Dendritic cell treated with granulocyte-macrophage colony-stimulating factor and Interleukin-4, amounts not matched to agents 40 ng/mL and 50 ng/mL, for 4 days (primary cell): Measurements from ENCODE around the gene PIAS1.
"Not testable (repeated sequence)": the region's sequence is repeated elsewhere in the genome, so short reads cannot be mapped to it uniquely, and the experiment has no call there.

Experiments used
- H3K27ac Mint-ChIP-seq: one replicate; pipeline ENCODE4 v1.8.0; 2022; ENCODE audit warnings: mild to moderate bottlenecking, mixed read lengths
- H3K27me3 Mint-ChIP-seq: one replicate; pipeline ENCODE4 v1.8.0; 2022; ENCODE audit warnings: mild to moderate bottlenecking, mixed read lengths
- H3K36me3 Mint-ChIP-seq: one replicate; pipeline ENCODE4 v1.8.0; 2022; ENCODE audit warnings: low read depth, mixed read lengths
- H3K4me1 Mint-ChIP-seq: one replicate; pipeline ENCODE4 v1.8.0; 2022; ENCODE audit warnings: low read depth, mixed read lengths
- H3K4me3 Mint-ChIP-seq: one replicate; pipeline ENCODE4 v1.8.0; 2022; ENCODE audit warnings: mild to moderate bottlenecking, moderate library complexity, mixed read lengths
- H3K9me3 Mint-ChIP-seq: one replicate; pipeline ENCODE4 v1.8.0; 2022; ENCODE audit warnings: mixed read lengths
- intact Hi-C: fragments of 100-400 bp; cut with micrococcal nuclease; formaldehyde crosslinking; loops from one replicate; pipeline ENCODE4 v1.15.0; 2022

Gene PIAS1

GRCh38 chr15:68045289-68046265, 8.5 kb upstream of the PIAS1 start:
- intact Hi-C loops, result no loop called here
- Mint-ChIP-seq H3K4me3 (no peak overlapping the region), H3K4me1 (no peaks in the 10 kb centered on the region), H3K36me3 (peaks cover 6% of the 10 kb centered on the region), H3K9me3 (peaks cover 12% of the 10 kb centered on the region), H3K27ac (no peak overlapping the region), H3K27me3 (no peaks in the 10 kb centered on the region)

GRCh38 chr15:68047826-68048225, 6.3 kb upstream of the PIAS1 start:
- Mint-ChIP-seq H3K36me3 (peaks cover 6% of the 10 kb centered on the region), H3K27me3 (no peaks in the 10 kb centered on the region), H3K27ac (no peak overlapping the region), H3K4me3 (no peak overlapping the region), H3K4me1 (no peaks in the 10 kb centered on the region), H3K9me3 (peaks cover 10% of the 10 kb centered on the region)
- intact Hi-C loops, result no loop called here

DNA sequence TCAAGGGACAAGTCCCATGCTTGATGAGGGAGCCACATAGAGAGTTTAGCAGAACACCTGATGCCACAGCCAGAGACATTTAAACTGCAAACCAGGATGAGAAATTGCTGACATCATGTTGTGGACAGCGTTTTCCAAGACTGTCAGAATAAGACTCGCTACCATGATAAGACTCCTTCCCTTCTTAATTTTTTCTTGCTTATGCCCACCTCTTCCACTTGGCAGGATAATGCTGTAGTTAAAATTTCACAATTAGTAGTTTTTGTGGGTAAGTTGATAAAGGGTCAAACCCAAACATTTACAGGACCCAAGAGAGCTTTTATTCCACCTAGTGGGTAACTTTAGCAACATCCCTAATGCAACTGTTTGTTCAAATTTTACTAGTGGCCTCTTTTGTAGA, 3.0 kb upstream of the PIAS1 start:
- H3K36me3 Mint-ChIP-seq, result peaks cover 25% of the 10 kb centered on the region
- no peaks in the 10 kb centered on the region for H3K27me3 Mint-ChIP-seq
- H3K4me3 Mint-ChIP-seq, result no peak overlapping the region

DNA sequence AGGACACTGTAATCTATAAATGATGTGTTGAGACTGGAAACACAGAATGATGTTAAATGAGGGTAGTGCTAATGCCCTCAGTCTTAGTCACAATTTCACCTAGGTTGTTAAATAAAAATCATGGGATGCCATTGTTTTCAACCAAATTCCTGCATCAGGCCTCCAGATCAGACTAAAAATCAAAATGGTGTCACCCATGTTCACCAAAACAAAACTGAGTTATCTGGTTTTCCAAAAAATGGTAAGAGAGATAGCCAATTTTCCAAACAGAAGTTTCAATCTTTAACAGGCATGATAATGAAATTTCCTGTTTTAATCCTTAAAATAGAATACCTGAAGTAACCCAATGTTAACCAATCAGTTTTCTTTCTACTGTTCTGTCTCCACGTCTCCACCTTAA, 2.2 kb upstream of the PIAS1 start:
- Mint-ChIP-seq H3K9me3 (peaks cover under 1% of the 10 kb centered on the region), H3K36me3 (peaks cover 26% of the 10 kb centered on the region), H3K4me1 (peaks cover 19% of the 10 kb centered on the region), H3K27ac (no peak overlapping the region), H3K4me3 (no peak overlapping the region), H3K27me3 (no peaks in the 10 kb centered on the region)
- intact Hi-C loops, result loop anchor here (5.0 kb wide), 3 partner anchors 45 to 190 kb away; no protein-coding TSS in a partner anchor

More for the DNA sequence above, 3.0 kb upstream of the PIAS1 start:
- Mint-ChIP-seq H3K9me3 (peaks cover 9% of the 10 kb centered on the region), H3K27ac (no peak overlapping the region), H3K4me1 (peaks cover 11% of the 10 kb centered on the region)
- intact Hi-C loops, result loop anchor here (5.0 kb wide), 3 partner anchors 44 to 189 kb away; no protein-coding TSS in a partner anchor

DNA sequence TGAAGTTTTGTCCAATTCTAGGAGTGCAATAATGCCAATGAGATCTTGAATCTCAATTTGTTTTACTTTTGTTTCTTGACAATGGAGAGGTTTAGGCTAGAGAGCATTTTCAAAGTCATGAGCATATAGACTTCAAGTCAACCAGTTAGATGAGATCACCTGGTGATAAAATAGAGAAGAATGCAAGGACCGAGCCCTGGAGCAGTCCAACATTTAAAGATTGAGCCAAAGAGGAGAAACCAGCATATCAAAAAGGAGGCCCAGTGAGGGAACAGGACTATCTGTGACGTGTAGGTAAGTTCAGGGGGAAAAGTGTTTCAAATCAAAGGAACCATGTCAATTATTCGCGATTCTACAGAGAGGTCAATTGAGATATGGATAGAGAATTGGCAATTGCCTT, 1.7 kb upstream of the PIAS1 start:
- Mint-ChIP-seq H3K27me3 (no peaks in the 10 kb centered on the region), H3K4me3 (no peak overlapping the region), H3K36me3 (peaks cover 26% of the 10 kb centered on the region), H3K27ac (no peak overlapping the region), H3K9me3 (no peaks in the 10 kb centered on the region), H3K4me1 (peaks cover 24% of the 10 kb centered on the region)
- intact Hi-C loops, result loop anchor here (5.0 kb wide), 3 partner anchors 45 to 190 kb away; no protein-coding TSS in a partner anchor

DNA sequence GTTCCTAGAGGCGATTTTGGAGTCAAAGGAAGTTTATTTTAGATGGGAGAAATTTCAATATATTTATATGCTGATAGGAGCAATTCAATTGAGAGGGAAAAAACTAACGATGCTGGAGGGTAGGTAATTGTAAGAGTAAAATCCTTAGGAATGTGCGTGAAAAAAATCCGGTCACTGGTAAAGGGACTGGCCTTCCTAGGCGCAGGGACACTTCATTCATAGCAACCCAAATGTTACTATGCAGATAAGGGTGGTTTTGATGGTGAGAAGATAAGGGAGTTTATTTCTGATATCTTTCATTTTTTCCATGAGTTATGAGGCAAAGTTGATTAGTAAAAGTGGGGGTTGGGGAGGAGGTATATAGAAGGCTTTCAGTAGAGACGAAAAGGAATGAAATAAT, 1.1 kb upstream of the PIAS1 start:
- Mint-ChIP-seq H3K4me3 (no peak overlapping the region), H3K27ac (no peak overlapping the region), H3K36me3 (peaks cover 26% of the 10 kb centered on the region), H3K9me3 (no peaks in the 10 kb centered on the region), H3K4me1 (peaks cover 30% of the 10 kb centered on the region), H3K27me3 (no peaks in the 10 kb centered on the region)
- intact Hi-C loops, result loop anchor here (5.0 kb wide), 3 partner anchors 46 to 191 kb away; no protein-coding TSS in a partner anchor

DNA sequence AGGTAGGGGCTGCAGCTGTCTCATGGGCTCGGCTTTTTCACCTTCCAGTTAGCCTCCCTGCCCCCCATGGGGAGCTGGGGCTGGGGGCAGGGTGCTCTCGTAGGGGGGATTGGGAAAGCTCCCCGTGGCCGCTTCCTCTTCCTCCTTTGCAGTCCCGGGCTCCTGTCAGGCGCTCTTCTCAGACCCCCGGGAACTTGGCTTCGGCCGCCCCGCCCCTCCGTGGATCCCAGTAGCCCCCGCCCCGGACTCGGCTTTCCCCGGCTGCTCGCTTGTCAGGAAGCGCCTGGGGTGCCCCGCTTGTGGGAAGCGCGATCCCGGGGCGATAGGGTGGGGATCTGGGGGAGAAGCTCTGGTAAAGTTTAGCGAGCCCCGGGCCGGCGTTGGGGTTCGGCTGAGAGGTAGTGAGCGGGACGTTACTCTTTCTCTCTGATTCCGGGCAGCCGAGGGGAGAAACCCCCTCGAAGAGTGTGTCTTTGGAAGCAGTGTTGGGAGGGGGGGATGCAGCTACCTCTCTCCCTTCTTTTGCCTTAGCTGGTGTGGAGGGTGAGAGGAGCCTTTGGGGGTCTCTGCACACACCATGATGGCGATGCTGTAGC, 611 bp downstream of the PIAS1 start:
- H3K36me3 Mint-ChIP-seq, result peaks cover 35% of the 10 kb centered on the region
- peaks cover 32% of the 10 kb centered on the region for H3K4me1 Mint-ChIP-seq
- peak overlapping the region; percentile 93 for H3K27ac Mint-ChIP-seq
- no peaks in the 10 kb centered on the region for H3K27me3 Mint-ChIP-seq
- intact Hi-C loops, result loop anchor here (5.0 kb wide), 3 partner anchors 47 to 192 kb away; no protein-coding TSS in a partner anchor
- H3K4me3 Mint-ChIP-seq, result peak overlapping the region; percentile 86
- no peaks in the 10 kb centered on the region for H3K9me3 Mint-ChIP-seq

DNA sequence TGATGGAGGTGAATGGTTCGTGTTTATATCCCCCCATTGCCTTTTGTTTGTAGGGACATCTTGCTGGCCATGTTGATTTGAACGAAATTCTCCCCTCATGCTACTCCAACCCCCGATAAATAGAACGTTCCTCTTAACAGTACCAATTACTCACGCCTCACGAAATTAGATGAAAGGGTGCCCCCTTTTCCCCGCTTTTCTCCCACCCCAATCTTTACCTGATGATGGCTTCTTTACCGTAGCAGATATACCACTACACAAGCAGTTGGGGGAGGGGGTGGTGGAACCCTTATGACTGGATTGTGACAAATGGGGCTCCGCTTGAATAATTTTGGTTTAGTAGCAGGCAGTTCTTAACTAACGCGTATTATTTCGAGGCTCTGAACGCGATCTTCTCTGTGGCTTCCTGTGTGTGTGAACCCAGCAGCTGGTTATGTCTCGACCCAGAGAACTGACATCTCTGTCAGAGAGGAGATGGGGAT, 1.1 kb downstream of the PIAS1 start:
- peak overlapping the region; percentile 86 for H3K4me3 Mint-ChIP-seq
- H3K36me3 Mint-ChIP-seq, result peaks cover 37% of the 10 kb centered on the region
- H3K9me3 Mint-ChIP-seq, result no peaks in the 10 kb centered on the region
- intact Hi-C loops, result no loop called here
- H3K27me3 Mint-ChIP-seq, result no peaks in the 10 kb centered on the region
- H3K4me1 Mint-ChIP-seq, result peaks cover 32% of the 10 kb centered on the region
- peak overlapping the region; percentile 93 for H3K27ac Mint-ChIP-seq

- Mint-ChIP-seq H3K27ac (peak overlapping the region; percentile 93), H3K4me3 (peak overlapping the region; percentile 86), H3K9me3 (no peaks in the 10 kb centered on the region), H3K4me1 (peaks cover 33% of the 10 kb centered on the region), H3K36me3 (peaks cover 37% of the 10 kb centered on the region), H3K27me3 (no peaks in the 10 kb centered on the region)
- intact Hi-C loops, result no loop called here
Measured at GRCh38 chr15:68056097-68056865, 2.2 kb downstream of the PIAS1 start.

DNA sequence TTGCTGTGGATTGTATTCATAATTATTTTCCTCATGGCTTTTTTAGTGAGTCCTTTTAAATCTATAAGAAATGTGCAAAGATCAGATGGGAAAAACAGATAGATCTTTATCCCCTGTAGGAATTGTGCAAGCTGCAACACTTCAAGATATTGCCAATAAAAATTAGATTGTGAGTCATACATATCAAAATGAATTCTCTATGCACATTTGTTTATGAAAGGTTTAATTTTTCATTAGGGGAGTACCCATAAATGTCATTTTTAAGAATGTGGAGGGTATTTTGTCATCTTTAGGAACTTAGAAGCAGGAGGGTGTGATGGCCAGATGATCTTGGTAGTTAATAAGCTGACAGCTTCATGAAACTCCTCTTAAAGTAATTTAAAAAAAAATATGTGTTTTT, 2.9 kb downstream of the PIAS1 start:
- H3K4me1 Mint-ChIP-seq, result peaks cover 40% of the 10 kb centered on the region
- peak overlapping the region; percentile 6 for H3K4me3 Mint-ChIP-seq
- H3K27ac Mint-ChIP-seq, result no peak overlapping the region
- intact Hi-C loops, result no loop called here
- H3K9me3 Mint-ChIP-seq, result no peaks in the 10 kb centered on the region
- peaks cover 37% of the 10 kb centered on the region for H3K36me3 Mint-ChIP-seq
- H3K27me3 Mint-ChIP-seq, result no peaks in the 10 kb centered on the region

- intact Hi-C loops, result no loop called here
- H3K36me3 Mint-ChIP-seq, result peaks cover 37% of the 10 kb centered on the region
- no peaks in the 10 kb centered on the region for H3K9me3 Mint-ChIP-seq
- H3K27me3 Mint-ChIP-seq, result no peaks in the 10 kb centered on the region
- no peak overlapping the region for H3K27ac Mint-ChIP-seq
- H3K4me3 Mint-ChIP-seq, result no peak overlapping the region
- peaks cover 47% of the 10 kb centered on the region for H3K4me1 Mint-ChIP-seq
Measured at GRCh38 chr15:68057758-68058157, 3.6 kb downstream of the PIAS1 start.

- H3K27ac Mint-ChIP-seq, intact Hi-C loops, H3K9me3 Mint-ChIP-seq, H3K4me3 Mint-ChIP-seq, H3K27me3 Mint-ChIP-seq: not testable (repeated sequence)
- peaks cover 45% of the 10 kb centered on the region for H3K4me1 Mint-ChIP-seq
- peaks cover 37% of the 10 kb centered on the region for H3K36me3 Mint-ChIP-seq
Measured at GRCh38 chr15:68058970-68059369, 4.9 kb downstream of the PIAS1 start.

- H3K27me3 Mint-ChIP-seq, result no peaks in the 10 kb centered on the region
- H3K4me3 Mint-ChIP-seq, result no peak overlapping the region
Measured at GRCh38 chr15:68059630-68060029, 5.5 kb downstream of the PIAS1 start.

More at GRCh38 chr15:68059630-68060029, 5.5 kb downstream of the PIAS1 start:
- intact Hi-C loops, result no loop called here
- H3K27ac Mint-ChIP-seq, result no peak overlapping the region
- no peaks in the 10 kb centered on the region for H3K9me3 Mint-ChIP-seq
- peaks cover 45% of the 10 kb centered on the region for H3K4me1 Mint-ChIP-seq
- peaks cover 30% of the 10 kb centered on the region for H3K36me3 Mint-ChIP-seq
